Measurements from ENCODE around the gene EPHB6. TPM values are rescaled to one million over a fixed set of nuclear protein-coding genes. Genes with fewer than 3 reads are reported as not detected.
A peak's percentile ranks its signal among the peaks of the same experiment; 100 is the strongest.

EPHB6 gene
- polyA plus RNA-seq, 6 donors from 2014 or later = 10.0 to 32.4 (median 19.0) TPM

GRCh38 chr7:142880876-142881505 lies 26.1 kb downstream of the EPHB6 start:
- DNase-seq = peak; percentile 43
- peaks cover 5 to 53% (median 7%) of the 10 kb centered on the region in 3 donors for H3K27me3 Mint-ChIP-seq
- peak overlapping the region in 2 of 8 donors; percentile 9 to 56 for H3K4me3 Mint-ChIP-seq

GRCh38 chr7:142881586-142882337 lies 26.9 kb downstream of the EPHB6 start:
- Mint-ChIP-seq H3K27me3 (peaks cover 0 to 46% (median 5%) of the 10 kb centered on the region in 3 donors), H3K4me3 (no peak overlapping the region), H3K36me3 (no peaks in the 10 kb centered on the region), H3K27ac (no peak overlapping the region), H3K9me3 (no peaks in the 10 kb centered on the region), H3K4me1 (no peaks in the 10 kb centered on the region)
- no peak for DNase-seq
- ATAC-seq (ENCODE audit: low read depth in 2 of 2) = no peak

More at GRCh38 chr7:142880876-142881505, 26.1 kb downstream of the EPHB6 start:
- Mint-ChIP-seq H3K27ac (peak overlapping the region in 1 of 6 donors; percentile 54), H3K36me3 (no peaks in the 10 kb centered on the region), H3K9me3 (no peaks in the 10 kb centered on the region), H3K4me1 (peaks cover 0 to under 1% (median 0%) of the 10 kb centered on the region in 3 donors)
- peak; percentile 61 to 81 for ATAC-seq (ENCODE audit: low read depth in 2 of 2)

GRCh38 chr7:142882338-142882678 lies 27.4 kb downstream of the EPHB6 start:
- Mint-ChIP-seq H3K36me3 (no peaks in the 10 kb centered on the region), H3K4me3 (no peak overlapping the region), H3K4me1 (no peaks in the 10 kb centered on the region), H3K27ac (no peak overlapping the region), H3K27me3 (peaks cover 5 to 44% (median 8%) of the 10 kb centered on the region in 3 donors), H3K9me3 (no peaks in the 10 kb centered on the region)
- no peak for DNase-seq
- no peak for ATAC-seq (ENCODE audit: low read depth in 2 of 2)

- no peak overlapping the region for H3K27ac Mint-ChIP-seq
- peaks cover 9 to 39% (median 10%) of the 10 kb centered on the region in 3 donors for H3K27me3 Mint-ChIP-seq
- DNase-seq = no peak
- no peaks in the 10 kb centered on the region for H3K36me3 Mint-ChIP-seq
- H3K4me3 Mint-ChIP-seq = no peak overlapping the region
- no peaks in the 10 kb centered on the region for H3K9me3 Mint-ChIP-seq
- H3K4me1 Mint-ChIP-seq = no peaks in the 10 kb centered on the region
- ATAC-seq (ENCODE audit: low read depth in 2 of 2) = no peak
Observed at GRCh38 chr7:142883145-142883544, 28.3 kb downstream of the EPHB6 start.

GRCh38 chr7:142883571-142884285 lies 28.9 kb downstream of the EPHB6 start:
- no peak overlapping the region for H3K27ac Mint-ChIP-seq
- H3K9me3 Mint-ChIP-seq = no peaks in the 10 kb centered on the region
- no peaks in the 10 kb centered on the region for H3K4me1 Mint-ChIP-seq
- DNase-seq (no peak), ATAC-seq (ENCODE audit: low read depth in 2 of 2) (no peak)
- no peak overlapping the region for H3K4me3 Mint-ChIP-seq
- no peaks in the 10 kb centered on the region for H3K36me3 Mint-ChIP-seq
- H3K27me3 Mint-ChIP-seq = peaks cover 9 to 34% (median 10%) of the 10 kb centered on the region in 3 donors

- H3K4me1 Mint-ChIP-seq = no peaks in the 10 kb centered on the region
- ATAC-seq (ENCODE audit: low read depth in 2 of 2) = peak; percentile 28 to 37
Observed at GRCh38 chr7:142884286-142884640, 29.4 kb downstream of the EPHB6 start.

GRCh38 chr7:142885311-142886230 lies 30.7 kb downstream of the EPHB6 start, which contains the start of gene TRPV6:
Gene TRPV6, minus strand, starts transcription at chr7:142885745.
- no peak for ATAC-seq (ENCODE audit: low read depth in 2 of 2)
- Mint-ChIP-seq H3K36me3 (no peaks in the 10 kb centered on the region), H3K9me3 (no peaks in the 10 kb centered on the region), H3K27me3 (peaks cover 16 to 22% (median 16%) of the 10 kb centered on the region in 3 donors), H3K4me3 (no peak within 1 kb of the TSS), H3K4me1 (peaks cover 0 to under 1% (median 0%) of the 10 kb centered on the region in 3 donors), H3K27ac (peak within 1 kb of the TSS in 1 of 6 donors; percentile 7)
- no peak for DNase-seq

More at GRCh38 chr7:142884286-142884640, 29.4 kb downstream of the EPHB6 start:
- H3K27me3 Mint-ChIP-seq = peaks cover 10 to 33% (median 11%) of the 10 kb centered on the region in 3 donors
- no peak for DNase-seq
- no peak overlapping the region for H3K27ac Mint-ChIP-seq
- H3K36me3 Mint-ChIP-seq = no peaks in the 10 kb centered on the region
- H3K4me3 Mint-ChIP-seq = no peak overlapping the region
- H3K9me3 Mint-ChIP-seq = no peaks in the 10 kb centered on the region

- Mint-ChIP-seq H3K9me3 (peaks cover 0 to 4% (median 0%) of the 10 kb centered on the region in 7 donors), H3K4me3 (no peak overlapping the region), H3K27ac (no peak overlapping the region), H3K4me1 (peaks cover 0 to 6% (median 6%) of the 10 kb centered on the region in 3 donors), H3K27me3 (peaks cover 17 to 29% (median 25%) of the 10 kb centered on the region in 3 donors), H3K36me3 (no peaks in the 10 kb centered on the region)
- no peak for DNase-seq
- no peak for ATAC-seq (ENCODE audit: low read depth in 2 of 2)
Observed at GRCh38 chr7:142886866-142887265, 32.0 kb downstream of the EPHB6 start.

GRCh38 chr7:142887282-142888015 lies 32.6 kb downstream of the EPHB6 start:
- H3K27ac Mint-ChIP-seq = no peak overlapping the region
- no peak for DNase-seq
- H3K9me3 Mint-ChIP-seq = peaks cover 0 to 4% (median 0%) of the 10 kb centered on the region in 7 donors
- H3K36me3 Mint-ChIP-seq = no peaks in the 10 kb centered on the region
- ATAC-seq (ENCODE audit: low read depth in 2 of 2) = no peak
- H3K4me3 Mint-ChIP-seq = no peak overlapping the region
- peaks cover 0 to 6% (median 6%) of the 10 kb centered on the region in 3 donors for H3K4me1 Mint-ChIP-seq
- H3K27me3 Mint-ChIP-seq = peaks cover 17 to 35% (median 25%) of the 10 kb centered on the region in 3 donors

GRCh38 chr7:142889816-142890215 lies 34.9 kb downstream of the EPHB6 start:
- no peaks in the 10 kb centered on the region for H3K36me3 Mint-ChIP-seq
- no peak for DNase-seq
- no peak for ATAC-seq (ENCODE audit: low read depth in 2 of 2)
- no peak overlapping the region for H3K27ac Mint-ChIP-seq
- peaks cover 24 to 43% (median 30%) of the 10 kb centered on the region in 3 donors for H3K27me3 Mint-ChIP-seq
- H3K4me1 Mint-ChIP-seq = peaks cover 0 to 6% (median 6%) of the 10 kb centered on the region in 3 donors
- peaks cover 0 to 4% (median 0%) of the 10 kb centered on the region in 7 donors for H3K9me3 Mint-ChIP-seq
- H3K4me3 Mint-ChIP-seq = no peak overlapping the region

GRCh38 chr7:142890874-142891485 lies 36.1 kb downstream of the EPHB6 start:
- Mint-ChIP-seq H3K9me3 (peaks cover 0 to 4% (median 0%) of the 10 kb centered on the region in 7 donors), H3K4me3 (no peak overlapping the region), H3K27me3 (peaks cover 24 to 45% (median 31%) of the 10 kb centered on the region in 3 donors), H3K36me3 (no peaks in the 10 kb centered on the region), H3K4me1 (peaks cover 0 to 6% (median 6%) of the 10 kb centered on the region in 3 donors), H3K27ac (no peak overlapping the region)
- DNase-seq (no peak), ATAC-seq (ENCODE audit: low read depth in 2 of 2) (no peak)

Measured in naive B cell (primary cell).